Endothelial cell of umbilical vein (primary cell): ENCODE results near the gene TIGIT. TPM values are rescaled to one million over a fixed set of nuclear protein-coding genes. Genes with fewer than 3 reads are reported as not detected.

ENCODE experiments used
- BruUV-seq: library from RNA; stranded (reverse); fragments of 400-500 nt; replicated peaks from 2 replicates; lab custom pipeline; 2021; lab: Mats Ljungman, UMichigan
- CTCF ChIA-PET: fragments of 300-600, 350-600 bp; sonication (Branson Sonifier 250); formaldehyde crosslinking; loops from one replicate; lab custom pipeline; 2021; ENCODE audit warnings: antibody characterized with exemption, inconsistent platforms; lab: Charles Lee
- POLR2A ChIA-PET: fragments of 300-600, 350-600 bp; sonication (Branson Sonifier 250); formaldehyde crosslinking; loops from one replicate; lab custom pipeline; 2021; ENCODE audit warnings: antibody characterized with exemption, inconsistent platforms; lab: Charles Lee
- DNase-seq: peaks from one replicate; pipeline ENCODE4 v3.0.0-alpha.2; 2011; ENCODE audit warnings: low read depth, low spot score
- FAIRE-seq: peaks from 2 replicates; lab custom pipeline; 2011; peaks lifted over from hg19 to GRCh38; lab: Jason Lieb, UNC
- H2AFZ ChIP-seq: 2 replicates; pipeline ENCODE4 v1.6.0; 2012; ENCODE audit warnings: low read depth, low read length, control low read depth, inconsistent platforms
- H3K27ac ChIP-seq: 2 replicates; pipeline ENCODE4 v1.5.1; 2011; ENCODE audit warnings: low read depth, mild to moderate bottlenecking, control low read depth, low read length, moderate library complexity; ENCODE audit not compliant: insufficient read depth
- H3K27me3 ChIP-seq, 2 experiments: 2 replicates each; pipeline versions ENCODE4 v1.6.0 to v1.6.1; 2011; ENCODE audit warnings: low read length in 2 of 2, mixed read lengths in 1 of 2; ENCODE audit not compliant: control insufficient read depth in 2 of 2, insufficient read depth in 2 of 2
- H3K36me3 ChIP-seq, 2 experiments: 2 replicates in 1 of 2; 3 replicates in 1 of 2; pipeline ENCODE4 v1.5.1; 2011; ENCODE audit warnings: low read length in 2 of 2, mild to moderate bottlenecking in 1 of 2, moderate library complexity in 1 of 2; ENCODE audit not compliant: control insufficient read depth in 2 of 2, insufficient read depth in 2 of 2; ENCODE audit errors: extremely low read depth in 1 of 2
- H3K4me1 ChIP-seq: 3 replicates; pipeline ENCODE4 v1.5.1; 2011; ENCODE audit warnings: mild to moderate bottlenecking, low read length; ENCODE audit not compliant: control insufficient read depth, insufficient read depth; ENCODE audit errors: extremely low read depth
- H3K4me2 ChIP-seq: 2 replicates; pipeline ENCODE4 v1.6.1; 2011; ENCODE audit warnings: low read length, control low read depth, mixed read lengths; ENCODE audit not compliant: insufficient read depth
- H3K4me3 ChIP-seq, 3 experiments: fragments of 200-600 bp in 1 of 3; sonication (generic), shearing (Covaris generic) in 1 of 3; replicated peaks in 1 of 3; 2 replicates each; pipeline ENCODE4 v1.5.1; 2011 to 2016; ENCODE audit warnings: control low read depth in 3 of 3, low read length in 3 of 3, mild to moderate bottlenecking in 2 of 3, inconsistent platforms in 1 of 3, low read depth in 1 of 3, moderate library complexity in 1 of 3; ENCODE audit not compliant: insufficient read depth in 1 of 3
- H3K79me2 ChIP-seq: 2 replicates; pipeline ENCODE4 v1.6.0; 2012; ENCODE audit warnings: low read length, inconsistent platforms; ENCODE audit not compliant: control insufficient read depth, insufficient read depth
- H3K9ac ChIP-seq: replicated peaks from 2 replicates; pipeline ENCODE3; 2011; ENCODE audit warnings: low read length, control low read depth; ENCODE audit not compliant: insufficient read depth; ENCODE audit errors: extremely low read depth
- H3K9me1 ChIP-seq: replicated peaks from 3 replicates; pipeline ENCODE4 v1.6.0; 2011; ENCODE audit warnings: mild to moderate bottlenecking, low read length; ENCODE audit not compliant: control insufficient read depth, insufficient read depth; ENCODE audit errors: extremely low read depth
- H3K9me3 ChIP-seq: replicated peaks from 2 replicates; pipeline ENCODE4 v1.5.1; 2012; ENCODE audit warnings: low read length, inconsistent platforms; ENCODE audit not compliant: control insufficient read depth, insufficient read depth
- H4K20me1 ChIP-seq: replicated peaks from 2 replicates; pipeline ENCODE3; 2011; ENCODE audit warnings: mild to moderate bottlenecking, low read length; ENCODE audit not compliant: control insufficient read depth, insufficient read depth; ENCODE audit errors: extremely low read depth
- CTCF ChIP-seq, 2 donors: IDR thresholded peaks; 1 replicate in 1 of 2; 2 replicates in 1 of 2; pipeline ENCODE4 v1.5.1; 2011; ENCODE audit warnings: low read length in 2 of 2, mild to moderate bottlenecking in 2 of 2, moderate library complexity in 2 of 2, control low read depth in 1 of 2, inconsistent platforms in 1 of 2, low read depth in 1 of 2; ENCODE audit not compliant: insufficient read depth in 1 of 2; ENCODE audit errors: extremely low read depth in 1 of 2
- EZH2 ChIP-seq: IDR thresholded peaks from 2 replicates; pipeline ENCODE4 v1.6.1; 2012; ENCODE audit warnings: borderline replicate concordance, low read depth, mild to moderate bottlenecking, moderate library complexity, low read length, inconsistent platforms; ENCODE audit not compliant: severe bottlenecking
- FOS ChIP-seq: IDR thresholded peaks from 2 replicates; pipeline ENCODE4 v1.6.1; 2011; ENCODE audit warnings: mild to moderate bottlenecking, low read length, moderate library complexity, borderline replicate concordance; ENCODE audit not compliant: insufficient read depth
- GATA2 ChIP-seq: IDR thresholded peaks from 2 replicates; pipeline ENCODE4 v1.7.0; 2011; ENCODE audit warnings: low read depth, mild to moderate bottlenecking, moderate library complexity, mixed read lengths, low read length; ENCODE audit not compliant: insufficient read length, insufficient read depth
- JUN ChIP-seq: IDR thresholded peaks from 2 replicates; pipeline ENCODE4 v1.6.1; 2011; ENCODE audit warnings: borderline replicate concordance, low read depth; ENCODE audit not compliant: insufficient read length, insufficient read depth
- MYC ChIP-seq: IDR thresholded peaks from one replicate; pipeline ENCODE4 v1.6.1; 2011; ENCODE audit warnings: mild to moderate bottlenecking, low read depth, low read length
- POLR2A ChIP-seq: IDR thresholded peaks from 2 replicates; pipeline ENCODE4 v1.6.1; 2012; ENCODE audit warnings: low read depth, mild to moderate bottlenecking, control low read depth, low read length
- POLR2AphosphoS5 ChIP-seq: IDR thresholded peaks from 2 replicates; pipeline ENCODE4 v1.6.1; 2012; ENCODE audit warnings: low read depth, mild to moderate bottlenecking, control low read depth, low read length, moderate library complexity; ENCODE audit not compliant: insufficient read depth
- dilution Hi-C: fragments of 300-500 bp; cut with MboI; formaldehyde crosslinking; loops from one replicate; pipeline ENCODE4 v1.15.0; 2019; ENCODE audit warnings: low sequenced_read_pairs; ENCODE audit not compliant: extremely low pct_ligation_motif_present
- intact Hi-C: fragments of 100-400 bp; cut with micrococcal nuclease; formaldehyde crosslinking; loops from one replicate; pipeline ENCODE4 v1.10.0; 2022
- polyA plus RNA-seq, 4 experiments: library from polyadenylated mRNA; depleted of rRNA in 3 of 4; stranded (reverse) in 3 of 4; unstranded in 1 of 4; fragments of >200 nt; gene quantifications; 2 replicates each; pipeline versions ENCODE4 v1.2.1 to v1.2.3, GENCODE V29; 2011 to 2012; ENCODE audit warnings: missing spikeins in 1 of 4
- total RNA-seq: library from RNA; stranded (reverse); gene quantifications from 2 replicates; pipeline ENCODE4 v1.2.3, GENCODE V29; 2021
- TF ChIP-seq, protein P1 (sequence below): IDR thresholded peaks from 2 replicates; pipeline ENCODE4 v1.6.1; 2011; ENCODE audit not compliant: insufficient read depth, insufficient read length

TIGIT gene
- total and polyA plus RNA-seq, 2 donors (not counting 3 experiments of a cell fraction or from before 2014, with no cell fraction given) = not detected

DNA sequence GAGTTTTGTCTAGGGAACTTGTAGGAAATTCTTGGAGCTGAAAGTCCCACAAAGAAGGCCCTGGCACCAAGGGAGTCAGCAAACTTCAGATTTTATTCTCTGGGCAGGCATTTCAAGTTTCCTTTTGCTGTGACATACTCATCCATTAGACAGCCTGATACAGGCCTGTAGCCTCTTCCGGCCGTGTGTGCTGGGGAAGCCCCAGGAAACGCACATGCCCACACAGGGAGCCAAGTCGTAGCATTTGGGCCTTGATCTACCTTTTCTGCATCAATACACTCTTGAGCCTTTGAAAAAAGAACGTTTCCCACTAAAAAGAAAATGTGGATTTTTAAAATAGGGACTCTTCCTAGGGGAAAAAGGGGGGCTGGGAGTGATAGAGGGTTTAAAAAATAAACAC, 15.0 kb downstream of the TIGIT start:
- Histone ChIP-seq H3K4me3 (no peak overlapping the region), H4K20me1 (no peaks in the 10 kb centered on the region), H3K4me2 (no peak overlapping the region), H3K9me3 (no peaks in the 10 kb centered on the region), H3K9me1 (no peaks in the 10 kb centered on the region), H3K27ac (no peak overlapping the region), H3K79me2 (no peaks in the 10 kb centered on the region), H3K4me1 (no peaks in the 10 kb centered on the region), H3K27me3 (peaks cover 2 to 6% of the 10 kb centered on the region in 2 experiments), H3K36me3 (no peaks in the 10 kb centered on the region), H3K9ac (no peak overlapping the region), H2AFZ (no peak overlapping the region)
- CTCF ChIA-PET = no interaction called here
- FAIRE-seq = no peak
- intact Hi-C loops = no loop called here
- no peak for DNase-seq
- no TSS peak for BruUV-seq
- dilution Hi-C loops = no loop called here
- TF ChIP-seq FOS (no peak), GATA2 (no peak), CTCF (IDR thresholded peaks at IDR 0.05; ENCODE audit: extremely low read depth in 1 of 2, insufficient read depth in 1 of 2, low read depth in 1 of 2, low read length in 2 of 2) (no peak), MYC (no peak), JUN (no peak), POLR2A (no peak), EZH2 (no peak), POLR2AphosphoS5 (no peak)
- TF ChIP-seq, protein P1, sequence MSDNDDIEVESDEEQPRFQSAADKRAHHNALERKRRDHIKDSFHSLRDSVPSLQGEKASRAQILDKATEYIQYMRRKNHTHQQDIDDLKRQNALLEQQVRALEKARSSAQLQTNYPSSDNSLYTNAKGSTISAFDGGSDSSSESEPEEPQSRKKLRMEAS = no peak
- POLR2A ChIA-PET = no interaction called here
